ENCODE data around the gene AKAP13. TPM values are rescaled to one million over a fixed set of nuclear protein-coding genes. Genes with fewer than 3 reads are reported as not detected.

Gene AKAP13
- total and polyA plus RNA-seq, 3 donors from 2014 or later: 79.5 to 207 (median 187) TPM

GRCh38 chr15:85763157-85763556 lies 382.8 kb downstream of the AKAP13 start:
- Histone ChIP-seq H3K9me3 (no peaks in the 10 kb centered on the region), H3K27me3 (no peaks in the 10 kb centered on the region), H3K4me1 (peaks cover 38% of the 10 kb centered on the region), H3K4me3 (no peak overlapping the region), H3K36me3 (ENCODE audit: low read depth, missing control alignments) (no peaks in the 10 kb centered on the region), H3K27ac (no peak overlapping the region)
- 77 to 82% methylated on average over 5 to 16 of the region's 16 CpGs for WGBS, 2 donors
- intact Hi-C loops (cut with DNase I; ENCODE audit: low total_unique reads): no loop called here
- TF ChIP-seq POLR2A (IDR thresholded peaks at IDR 0.05): no peak
- no peak for TF ChIP-seq CTCF (IDR thresholded peaks at IDR 0.05)
- DNase-seq: no peak

DNA sequence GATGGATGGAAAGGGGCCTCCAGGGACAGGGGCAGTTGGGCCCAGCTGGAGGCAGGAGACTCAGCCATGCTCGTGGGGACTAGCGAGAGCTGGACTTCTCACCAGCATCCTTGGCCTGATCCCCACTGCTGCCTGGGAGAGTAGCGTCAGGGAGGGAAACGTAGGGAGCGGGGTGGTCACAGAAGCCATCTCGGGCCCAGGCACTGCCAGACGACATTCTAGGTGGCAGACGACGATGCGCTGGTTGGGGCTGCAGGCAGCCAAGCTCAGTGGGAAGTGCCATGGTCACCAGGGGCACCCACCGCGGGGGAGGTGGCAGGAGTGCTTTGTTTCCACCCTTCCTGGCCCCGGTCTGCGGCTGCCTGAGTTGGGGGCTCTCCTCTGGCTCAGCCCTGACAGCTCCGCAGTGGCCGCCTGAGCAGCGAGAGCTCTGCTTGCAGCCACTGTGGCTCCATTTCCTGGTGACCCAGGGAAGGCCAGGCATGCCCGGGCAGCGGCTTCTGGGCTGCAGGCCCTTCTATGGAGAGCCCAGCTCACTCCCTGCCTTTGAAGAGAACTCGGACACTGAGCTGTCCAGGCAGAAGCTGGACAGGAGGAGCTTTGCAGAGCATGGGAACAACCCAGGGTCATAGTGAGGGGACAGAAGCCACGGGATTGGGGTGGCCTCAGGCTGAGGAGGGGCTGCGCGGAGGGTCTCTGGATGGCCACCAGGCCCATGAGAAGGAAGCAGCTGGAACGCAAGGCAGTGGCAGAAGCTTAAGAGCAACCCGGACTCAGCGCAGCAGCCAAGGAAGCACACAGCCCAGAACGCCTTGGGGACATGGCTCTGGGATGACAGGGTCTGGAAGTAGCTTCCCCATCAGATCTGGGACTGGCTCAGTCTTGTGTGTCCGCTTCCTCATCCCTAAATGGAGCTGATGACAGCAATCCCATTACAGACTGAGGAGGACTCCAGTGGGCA lies 383.6 kb downstream of the AKAP13 start:
- Histone ChIP-seq H3K4me1 (peaks cover 34% of the 10 kb centered on the region), H3K9me3 (no peaks in the 10 kb centered on the region), H3K4me3 (no peak overlapping the region), H3K27ac (no peak overlapping the region), H3K27me3 (no peaks in the 10 kb centered on the region), H3K36me3 (ENCODE audit: low read depth, missing control alignments) (no peaks in the 10 kb centered on the region)
- WGBS, 2 donors: 92 to 93% methylated on average over 11 to 28 of the region's 28 CpGs
- no peak for DNase-seq
- intact Hi-C loops (cut with DNase I; ENCODE audit: low total_unique reads): no loop called here
- no peak for TF ChIP-seq POLR2A (IDR thresholded peaks at IDR 0.05)
- TF ChIP-seq CTCF (IDR thresholded peaks at IDR 0.05): no peak

GRCh38 chr15:85764649-85765277 lies 384.4 kb downstream of the AKAP13 start:
- H3K4me1 ChIP-seq: peaks cover 25% of the 10 kb centered on the region
- no peaks in the 10 kb centered on the region for H3K27me3 ChIP-seq
- no peak overlapping the region for H3K4me3 ChIP-seq
- 68 to 73% methylated on average over 3 of the region's 3 CpGs for WGBS, 2 donors
- no peaks in the 10 kb centered on the region for H3K9me3 ChIP-seq
- TF ChIP-seq CTCF (IDR thresholded peaks at IDR 0.05): no peak
- no peak for TF ChIP-seq POLR2A (IDR thresholded peaks at IDR 0.05)
- intact Hi-C loops (cut with DNase I; ENCODE audit: low total_unique reads): no loop called here
- no peak overlapping the region for H3K27ac ChIP-seq
- H3K36me3 ChIP-seq (ENCODE audit: low read depth, missing control alignments): no peaks in the 10 kb centered on the region
- DNase-seq: no peak

- Histone ChIP-seq H3K27me3 (no peaks in the 10 kb centered on the region), H3K9me3 (no peaks in the 10 kb centered on the region), H3K4me3 (no peak overlapping the region), H3K27ac (no peak overlapping the region), H3K36me3 (ENCODE audit: low read depth, missing control alignments) (no peaks in the 10 kb centered on the region), H3K4me1 (peaks cover 14% of the 10 kb centered on the region)
- 87 to 88% methylated on average over 24 of the region's 24 CpGs for WGBS, 2 donors
- intact Hi-C loops (cut with DNase I; ENCODE audit: low total_unique reads): no loop called here
- no peak for DNase-seq
- TF ChIP-seq CTCF (IDR thresholded peaks at IDR 0.05): no peak
These were observed 385.8 kb downstream of the AKAP13 start for GRCh38 chr15:85766001-85766831.

Data from testis (tissue), 3 donors.